NCI-H1417 (cell line): Measurements from ENCODE around the gene SLC16A6.
"Not testable (repeated sequence)": the region's sequence is repeated elsewhere in the genome, so short reads cannot be mapped to it uniquely, and the experiment has no call there.

Experiments used
- DNase-seq, 3 experiments: peaks; one replicate each; lab custom pipeline; 2025; lab: John Stamatoyannopoulos, UW

Gene SLC16A6

GRCh38 chr17:68219429-68219828 is 71.5 kb downstream of the SLC16A6 start:
- DNase-seq, result not testable (repeated sequence)
